ENCODE results near the gene KRCC1.
"Not testable (repeated sequence)": the region's sequence is repeated elsewhere in the genome, so short reads cannot be mapped to it uniquely, and the experiment has no call there.

The KRCC1 gene

GRCh38 chr2:88016086-88016959 lies 39.3 kb downstream of the KRCC1 start, which contains the start of gene RNU2-63P:
TSS of gene RNU2-63P (minus strand) at chr2:88016547.
- TF ChIP-seq ZFX (IDR thresholded peaks at IDR 0.05; ENCODE audit: borderline replicate concordance) (no peak), CTCF (IDR thresholded peaks at IDR 0.05) (no peak)
- peak within 1 kb of the TSS; percentile 81 for H3K27ac ChIP-seq

- H3K27ac ChIP-seq = no peak overlapping the region
- no peak for TF ChIP-seq ZFX (IDR thresholded peaks at IDR 0.05; ENCODE audit: borderline replicate concordance)
- TF ChIP-seq CTCF (IDR thresholded peaks at IDR 0.05) = no peak
Measured at GRCh38 chr2:88011011-88011410, 44.6 kb downstream of the KRCC1 start.

- TF ChIP-seq ZFX (IDR thresholded peaks at IDR 0.05; ENCODE audit: borderline replicate concordance) (no peak), CTCF (IDR thresholded peaks at IDR 0.05) (no peak)
- no peak overlapping the region for H3K27ac ChIP-seq
Measured at GRCh38 chr2:88010136-88010535, 45.4 kb downstream of the KRCC1 start.

GRCh38 chr2:88006912-88007439 lies 48.6 kb downstream of the KRCC1 start:
- H3K27ac ChIP-seq = no peak overlapping the region
- TF ChIP-seq ZFX (IDR thresholded peaks at IDR 0.05; ENCODE audit: borderline replicate concordance) = no peak
- TF ChIP-seq CTCF (IDR thresholded peaks at IDR 0.05) = no peak

- no peak overlapping the region for H3K27ac ChIP-seq
- TF ChIP-seq ZFX (IDR thresholded peaks at IDR 0.05; ENCODE audit: borderline replicate concordance) = no peak
- no peak for TF ChIP-seq CTCF (IDR thresholded peaks at IDR 0.05)
Measured at GRCh38 chr2:88005776-88006175, 49.8 kb downstream of the KRCC1 start.

- TF ChIP-seq ZFX (IDR thresholded peaks at IDR 0.05; ENCODE audit: borderline replicate concordance) (no peak), CTCF (IDR thresholded peaks at IDR 0.05) (no peak)
Measured at GRCh38 chr2:88003074-88003755, 52.4 kb downstream of the KRCC1 start.

GRCh38 chr2:88002359-88002707 lies 53.2 kb downstream of the KRCC1 start:
- no peak for TF ChIP-seq ZFX (IDR thresholded peaks at IDR 0.05; ENCODE audit: borderline replicate concordance)
- H3K27ac ChIP-seq = no peak overlapping the region

More at GRCh38 chr2:88003074-88003755, 52.4 kb downstream of the KRCC1 start:
- no peak overlapping the region for H3K27ac ChIP-seq

- not testable (repeated sequence) for H3K27ac ChIP-seq
Measured at GRCh38 chr2:88000474-88000873, 55.1 kb downstream of the KRCC1 start.
